ENCODE results near the gene CCDC88C.

Gene CCDC88C

GRCh38 chr14:91330096-91330696 is 87.4 kb downstream of the CCDC88C start:
- no peak for DNase-seq (ENCODE audit: low read depth in 2 of 2)

GRCh38 chr14:91329486-91330014 is 88.1 kb downstream of the CCDC88C start:
- no peak for DNase-seq (ENCODE audit: low read depth in 2 of 2)

- no peak for DNase-seq (ENCODE audit: low read depth in 2 of 2)
Measured at GRCh38 chr14:91328313-91329050, 89.1 kb downstream of the CCDC88C start.

GRCh38 chr14:91327661-91328312 is 89.8 kb downstream of the CCDC88C start:
- no peak for DNase-seq (ENCODE audit: low read depth in 2 of 2)

- no peak for DNase-seq (ENCODE audit: low read depth in 2 of 2)
Measured at GRCh38 chr14:91327250-91327595, 90.4 kb downstream of the CCDC88C start.

- no peak for DNase-seq (ENCODE audit: low read depth in 2 of 2)
Measured at GRCh38 chr14:91326514-91327249, 90.9 kb downstream of the CCDC88C start.

- DNase-seq (ENCODE audit: low read depth in 2 of 2), result no peak
Measured at GRCh38 chr14:91324606-91325575, 92.7 kb downstream of the CCDC88C start.

GRCh38 chr14:91323671-91324605 is 93.7 kb downstream of the CCDC88C start:
- peak; percentile 73 to 90 for DNase-seq (ENCODE audit: low read depth in 2 of 2)

- DNase-seq (ENCODE audit: low read depth in 2 of 2), result no peak
Measured at GRCh38 chr14:91323031-91323430, 94.6 kb downstream of the CCDC88C start.

- DNase-seq (ENCODE audit: low read depth in 2 of 2), result no peak
Measured at GRCh38 chr14:91322623-91323022, 95.0 kb downstream of the CCDC88C start.

- no peak for DNase-seq (ENCODE audit: low read depth in 2 of 2)
Measured at GRCh38 chr14:91321131-91321530, 96.5 kb downstream of the CCDC88C start.

GRCh38 chr14:91320266-91320665 is 97.4 kb downstream of the CCDC88C start:
- no peak for DNase-seq (ENCODE audit: low read depth in 2 of 2)

- DNase-seq (ENCODE audit: low read depth in 2 of 2), result no peak
Measured at GRCh38 chr14:91318911-91319310, 98.7 kb downstream of the CCDC88C start.

GRCh38 chr14:91317381-91318308 is 100.0 kb downstream of the CCDC88C start:
- DNase-seq (ENCODE audit: low read depth in 2 of 2), result peak; percentile 55 to 64

- DNase-seq (ENCODE audit: low read depth in 2 of 2), result no peak
Measured at GRCh38 chr14:91316761-91317160, 100.9 kb downstream of the CCDC88C start.

GRCh38 chr14:91315844-91316267 is 101.8 kb downstream of the CCDC88C start:
- peak; percentile 67 to 68 for DNase-seq (ENCODE audit: low read depth in 2 of 2)

- DNase-seq (ENCODE audit: low read depth in 2 of 2), result no peak
Measured at GRCh38 chr14:91313852-91314251, 103.8 kb downstream of the CCDC88C start.

- DNase-seq (ENCODE audit: low read depth in 2 of 2), result no peak
Measured at GRCh38 chr14:91313154-91313850, 104.3 kb downstream of the CCDC88C start.

All from stimulated activated CD8-positive, alpha-beta memory T cell treated with anti-CD3 and anti-CD28 coated beads, Interleukin-15, amount 100 ng/mL, for 4 hours (primary cell).